Hypothalamus (tissue), 51 donors: ENCODE measurements around the gene DNASE1L1.
"Not testable (repeated sequence)": the region's sequence is repeated elsewhere in the genome, so short reads cannot be mapped to it uniquely, and the experiment has no call there.

Experiments used
- DNase-seq, 51 donors: peaks; one replicate each; lab custom pipeline; 2025; lab: John Stamatoyannopoulos, UW

DNASE1L1 gene

GRCh38 chrX:154411981-154412340 lies 2.9 kb upstream of the DNASE1L1 start:
- peak in 30 of 51 donors; percentile 4 to 57 (median 32) for DNase-seq

GRCh38 chrX:154408659-154409221 lies 314 bp downstream of the DNASE1L1 start:
- no peak for DNase-seq

GRCh38 chrX:154404625-154405192 lies 4.3 kb downstream of the DNASE1L1 start:
- no peak for DNase-seq

GRCh38 chrX:154403858-154404257 lies 5.2 kb downstream of the DNASE1L1 start:
- no peak for DNase-seq

GRCh38 chrX:154403192-154403591 lies 5.9 kb downstream of the DNASE1L1 start:
- DNase-seq, result no peak

- no peak for DNase-seq
Measured at GRCh38 chrX:154402622-154403127, 6.4 kb downstream of the DNASE1L1 start.

GRCh38 chrX:154401918-154402621 lies 7.0 kb downstream of the DNASE1L1 start:
- DNase-seq, result no peak

GRCh38 chrX:154401045-154401799 lies 7.8 kb downstream of the DNASE1L1 start:
- no peak for DNase-seq

GRCh38 chrX:154400369-154400817 lies 8.7 kb downstream of the DNASE1L1 start:
- not testable (repeated sequence) for DNase-seq

- no peak for DNase-seq
Measured at GRCh38 chrX:154399527-154400368, 9.3 kb downstream of the DNASE1L1 start.

GRCh38 chrX:154398668-154399526 lies 10.2 kb downstream of the DNASE1L1 start:
- peak in 46 of 51 donors; percentile 7 to 79 (median 48) for DNase-seq

- DNase-seq, result peak; percentile 38 to 95 (median 88)
Measured at GRCh38 chrX:154397888-154398667, 11.0 kb downstream of the DNASE1L1 start, which contains the start of gene RPL10. TSS of gene RPL10 (plus strand) at chrX:154398377. CDS start at chrX:154398520, 143 bp downstream.

- DNase-seq, result peak in 27 of 51 donors; percentile 21 to 83 (median 58)
Measured at GRCh38 chrX:154396973-154397887, 11.8 kb downstream of the DNASE1L1 start.

GRCh38 chrX:154396363-154396762 lies 12.7 kb downstream of the DNASE1L1 start:
- DNase-seq, result not testable (repeated sequence)

- DNase-seq, result not testable (repeated sequence)
Measured at GRCh38 chrX:154389812-154390747, 19.0 kb downstream of the DNASE1L1 start.

GRCh38 chrX:154388649-154389048 lies 20.4 kb downstream of the DNASE1L1 start:
- not testable (repeated sequence) for DNase-seq
